ENCODE data around the gene RUNX2.
"Not testable (repeated sequence)": the region's sequence is repeated elsewhere in the genome, so short reads cannot be mapped to it uniquely, and the experiment has no call there.

- TF ChIP-seq CTCF, POLR2A (IDR thresholded peaks at IDR 0.05): not testable (repeated sequence)
Observed at GRCh38 chr6:45467417-45467816, 139.3 kb downstream of the RUNX2 start.

Measured in esophagus squamous epithelium (tissue), 4 donors.